NCI-H526 treated with DMSO at 0.1 percent for 48 hours (cell line): Measurements from ENCODE around the gene ORM1.
A peak's percentile ranks its signal among the peaks of the same experiment; 100 is the strongest.

Experiments used
- DNase-seq: peaks from one replicate; lab custom pipeline; 2025; lab: John Stamatoyannopoulos, UW

The ORM1 gene

DNA sequence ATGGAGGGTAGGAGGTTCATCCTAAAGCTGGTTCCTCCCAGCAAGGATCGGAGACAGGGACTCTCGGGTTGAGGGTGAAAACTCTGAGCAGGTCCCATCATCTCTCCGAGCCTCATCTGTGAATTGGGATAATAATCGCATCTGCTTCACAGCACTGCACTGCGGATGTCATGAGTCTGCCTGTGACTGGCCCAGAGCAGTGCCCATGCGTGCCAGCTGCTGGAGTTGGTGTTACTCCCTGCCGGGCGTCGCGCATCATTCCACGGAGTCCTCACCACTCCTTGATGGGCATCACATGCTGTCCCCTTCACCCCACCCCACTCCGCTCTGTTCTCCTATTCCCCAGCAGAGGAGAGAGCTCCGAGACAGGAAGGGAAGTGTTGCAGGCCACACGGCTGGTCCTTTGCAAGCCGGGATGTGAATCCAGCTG lies 35.1 kb upstream of the ORM1 start:
- no peak for DNase-seq

DNA sequence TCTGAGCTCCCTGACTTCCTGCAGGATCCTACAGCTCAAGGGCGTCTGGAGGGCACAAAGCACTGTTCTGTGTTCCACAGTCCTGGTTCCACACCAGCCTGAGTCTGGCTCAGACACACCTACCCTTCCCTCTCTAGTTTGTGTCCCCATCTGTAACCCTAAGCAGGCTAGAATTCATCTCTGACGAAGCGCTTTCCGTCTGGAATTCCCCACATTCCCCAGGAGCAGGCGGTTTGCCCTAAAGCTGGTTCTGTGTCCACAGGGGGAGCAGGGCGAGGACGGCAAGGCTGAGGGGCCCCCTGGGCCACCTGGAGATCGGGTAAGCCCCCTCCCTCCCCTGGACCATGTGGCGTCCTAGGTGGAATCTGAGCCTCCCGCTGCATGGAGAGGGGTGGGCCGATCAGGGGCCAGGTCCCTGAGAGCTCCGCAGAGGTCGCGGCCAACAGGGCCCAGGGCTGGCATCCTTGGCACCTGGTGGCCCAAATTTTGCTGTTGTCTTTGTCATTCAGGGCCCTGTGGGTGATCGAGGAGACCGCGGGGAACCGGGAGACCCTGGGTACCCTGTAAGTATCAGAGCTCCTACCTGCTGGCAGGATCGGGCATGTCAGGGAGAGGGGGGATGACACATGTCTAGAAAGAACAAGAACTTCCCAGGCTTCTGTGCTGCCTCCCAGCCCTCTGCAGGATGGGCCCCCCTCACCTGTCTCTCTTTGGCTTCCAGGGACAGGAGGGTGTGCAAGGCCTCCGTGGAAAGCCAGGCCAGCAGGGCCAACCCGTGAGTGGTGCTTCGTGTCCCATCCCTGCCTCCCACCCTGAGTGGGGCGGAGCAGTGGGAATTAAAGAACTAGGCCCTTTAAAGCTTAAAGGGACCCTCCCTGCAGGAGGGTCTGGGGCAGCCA lies 34.5 kb upstream of the ORM1 start:
- DNase-seq = no peak

DNA sequence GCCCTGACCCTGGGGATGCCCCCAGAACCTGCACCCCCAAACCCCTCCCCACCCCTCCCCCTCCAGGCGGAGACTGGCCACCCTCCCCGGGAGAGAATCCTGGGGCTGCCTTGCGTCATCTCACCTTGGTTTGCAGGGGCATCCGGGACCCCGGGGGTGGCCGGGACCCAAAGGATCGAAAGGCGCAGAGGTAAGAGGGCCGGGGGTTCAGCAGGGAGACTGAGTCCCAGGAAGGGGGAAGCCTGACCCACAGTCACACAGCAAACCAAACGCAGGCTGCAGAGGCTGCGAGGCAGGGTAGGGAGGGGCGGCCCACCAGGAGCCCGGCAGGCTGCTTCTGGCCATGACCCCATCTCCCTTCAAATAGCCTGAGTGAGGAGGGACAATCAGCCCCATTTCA lies 33.8 kb upstream of the ORM1 start:
- no peak for DNase-seq

DNA sequence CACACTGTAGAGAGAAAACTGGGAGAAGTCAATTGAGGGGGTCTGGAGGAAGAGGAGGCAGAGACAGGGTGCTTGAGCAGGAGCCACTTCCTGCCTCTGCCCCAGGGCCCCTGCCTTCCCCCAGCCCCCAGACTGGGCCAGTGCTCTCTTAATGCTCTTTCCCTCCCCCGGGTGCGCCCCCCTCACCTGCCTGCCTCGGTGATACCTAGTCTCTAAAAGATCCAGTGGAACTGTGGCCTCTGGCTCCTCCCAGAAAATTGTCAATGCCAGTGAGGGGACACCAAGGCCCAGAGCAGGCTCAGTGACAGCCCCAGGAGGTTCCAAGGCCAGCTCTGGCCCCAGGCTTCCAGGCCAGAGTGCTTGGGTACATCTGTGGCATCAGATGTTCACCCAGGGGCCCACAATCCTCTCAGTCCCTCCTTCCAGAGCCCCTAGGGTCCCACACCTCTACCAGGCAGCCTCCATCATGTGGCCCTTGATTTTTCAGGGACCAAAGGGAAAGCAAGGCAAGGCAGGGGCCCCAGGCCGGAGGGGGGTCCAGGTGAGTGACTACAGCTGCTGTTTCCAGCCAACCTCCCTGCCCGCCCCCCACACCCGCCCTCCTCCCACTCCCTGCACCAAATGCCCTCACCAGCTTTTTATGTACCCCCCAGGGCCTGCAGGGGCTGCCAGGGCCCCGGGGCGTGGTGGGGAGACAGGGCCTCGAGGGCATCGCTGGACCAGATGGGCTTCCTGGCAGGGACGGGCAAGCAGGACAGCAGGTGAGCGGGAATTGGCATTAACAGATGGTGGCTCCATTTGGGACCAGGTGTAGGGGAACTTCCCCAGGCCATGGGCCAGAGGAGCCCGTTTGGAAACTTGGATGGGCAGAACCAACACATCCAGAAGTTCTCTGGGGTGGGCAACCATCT lies 33.1 kb upstream of the ORM1 start:
- DNase-seq = no peak

DNA sequence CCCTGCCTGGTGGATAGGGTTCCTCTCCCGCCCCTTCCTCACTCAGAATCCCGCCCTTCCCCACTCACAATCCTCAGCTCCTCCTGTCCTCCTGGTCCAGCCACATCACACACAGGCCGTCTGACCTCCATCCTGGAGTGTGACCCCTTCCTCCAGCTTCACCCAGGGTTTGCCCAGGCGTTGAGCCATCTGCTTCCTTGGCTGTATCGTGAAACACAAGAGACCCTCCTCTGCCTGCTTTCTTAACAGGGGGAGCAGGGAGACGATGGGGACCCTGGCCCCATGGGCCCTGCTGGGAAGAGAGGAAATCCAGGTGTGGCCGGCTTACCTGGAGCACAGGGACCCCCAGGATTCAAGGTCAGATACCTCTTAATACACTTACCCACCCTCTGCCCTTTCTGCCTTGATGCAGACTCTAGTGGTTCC lies 32.3 kb upstream of the ORM1 start:
- DNase-seq = no peak

DNA sequence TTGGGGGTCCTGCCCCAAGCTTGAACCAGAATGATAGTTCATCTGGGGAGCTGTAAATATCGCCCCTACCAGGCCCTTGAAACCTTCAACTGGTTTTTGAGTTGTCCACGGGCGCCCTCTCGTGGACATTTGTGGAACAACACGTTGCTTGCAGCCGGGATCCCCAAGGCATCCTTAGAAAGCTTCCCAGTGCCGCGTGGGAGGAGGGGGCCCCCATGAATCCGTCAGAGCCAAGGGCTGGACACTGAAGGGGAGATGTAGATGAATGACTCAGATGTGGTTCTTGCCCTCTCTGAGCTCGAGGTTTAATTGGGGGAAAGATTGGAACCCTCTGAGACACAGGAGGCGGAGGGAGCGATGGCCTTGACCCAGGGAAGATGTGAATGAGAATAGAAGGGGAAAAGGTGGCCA lies 31.8 kb upstream of the ORM1 start:
- peak; percentile 11 for DNase-seq

DNA sequence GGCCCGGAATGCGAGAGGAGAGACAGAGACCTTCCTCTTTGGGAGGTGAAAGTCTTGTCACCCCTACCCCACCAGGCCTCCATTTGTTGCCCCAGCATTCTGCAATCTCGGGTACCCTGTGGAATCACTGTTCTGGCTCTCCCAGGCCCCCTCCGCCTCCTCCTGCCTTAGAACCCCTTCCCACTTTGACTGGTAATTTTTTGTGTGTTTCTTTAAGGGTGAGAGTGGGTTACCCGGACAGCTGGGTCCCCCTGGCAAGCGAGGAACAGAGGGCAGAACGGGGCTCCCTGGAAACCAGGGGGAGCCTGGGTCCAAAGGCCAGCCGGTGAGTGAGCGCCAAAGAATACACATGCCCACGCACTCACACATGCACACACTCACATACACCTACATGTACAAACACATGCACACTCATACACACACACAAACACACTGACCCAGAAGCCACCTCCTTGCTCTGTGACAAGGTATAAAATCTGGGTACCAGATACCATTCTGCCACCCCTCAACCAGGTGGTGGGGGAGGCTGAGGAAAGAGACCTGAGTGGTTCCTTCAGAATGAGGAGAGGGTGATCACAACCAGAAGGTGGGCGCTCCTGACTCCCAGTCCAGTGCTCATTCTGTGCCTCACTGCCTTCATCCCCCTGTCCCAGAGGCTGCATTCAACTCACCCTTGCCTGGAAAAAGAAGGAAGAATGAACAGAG lies 30.9 kb upstream of the ORM1 start:
- no peak for DNase-seq

DNA sequence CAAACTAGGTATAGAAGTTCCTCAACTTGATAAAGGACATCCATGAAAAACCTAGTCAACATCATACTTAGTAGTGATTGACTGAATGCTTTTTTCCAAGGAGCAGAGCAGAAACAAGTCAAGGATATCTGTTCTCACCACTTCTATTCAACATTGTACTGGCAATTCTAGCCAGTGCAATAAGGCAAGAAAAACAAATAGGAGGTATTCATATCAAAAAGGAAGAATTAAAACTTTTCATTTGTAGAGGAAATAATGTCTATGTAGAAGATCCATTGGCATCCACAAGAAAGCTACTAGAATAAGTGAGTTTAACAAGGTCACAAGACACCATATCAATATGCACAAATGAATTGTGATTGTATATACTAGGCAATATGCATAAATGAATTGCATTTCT lies 28.2 kb upstream of the ORM1 start:
- DNase-seq = no peak

DNA sequence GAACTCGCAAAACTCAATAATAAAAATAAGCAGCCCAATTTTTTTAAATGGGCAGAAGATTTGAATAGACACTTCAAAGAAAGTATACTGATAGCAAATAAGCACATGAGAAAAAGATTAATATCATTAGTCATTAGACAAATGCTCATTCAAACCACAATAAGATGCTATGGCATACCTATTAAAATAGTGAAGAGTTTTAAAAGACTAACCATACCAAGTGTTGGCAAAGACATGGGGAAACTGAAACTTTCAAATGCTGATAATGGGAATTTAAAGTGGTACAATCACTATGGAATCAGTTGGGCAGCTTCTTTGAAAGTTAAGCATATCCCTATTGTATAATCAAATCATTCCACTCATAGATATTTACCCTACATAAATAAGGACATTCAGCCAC lies 26.6 kb upstream of the ORM1 start:
- DNase-seq = no peak

DNA sequence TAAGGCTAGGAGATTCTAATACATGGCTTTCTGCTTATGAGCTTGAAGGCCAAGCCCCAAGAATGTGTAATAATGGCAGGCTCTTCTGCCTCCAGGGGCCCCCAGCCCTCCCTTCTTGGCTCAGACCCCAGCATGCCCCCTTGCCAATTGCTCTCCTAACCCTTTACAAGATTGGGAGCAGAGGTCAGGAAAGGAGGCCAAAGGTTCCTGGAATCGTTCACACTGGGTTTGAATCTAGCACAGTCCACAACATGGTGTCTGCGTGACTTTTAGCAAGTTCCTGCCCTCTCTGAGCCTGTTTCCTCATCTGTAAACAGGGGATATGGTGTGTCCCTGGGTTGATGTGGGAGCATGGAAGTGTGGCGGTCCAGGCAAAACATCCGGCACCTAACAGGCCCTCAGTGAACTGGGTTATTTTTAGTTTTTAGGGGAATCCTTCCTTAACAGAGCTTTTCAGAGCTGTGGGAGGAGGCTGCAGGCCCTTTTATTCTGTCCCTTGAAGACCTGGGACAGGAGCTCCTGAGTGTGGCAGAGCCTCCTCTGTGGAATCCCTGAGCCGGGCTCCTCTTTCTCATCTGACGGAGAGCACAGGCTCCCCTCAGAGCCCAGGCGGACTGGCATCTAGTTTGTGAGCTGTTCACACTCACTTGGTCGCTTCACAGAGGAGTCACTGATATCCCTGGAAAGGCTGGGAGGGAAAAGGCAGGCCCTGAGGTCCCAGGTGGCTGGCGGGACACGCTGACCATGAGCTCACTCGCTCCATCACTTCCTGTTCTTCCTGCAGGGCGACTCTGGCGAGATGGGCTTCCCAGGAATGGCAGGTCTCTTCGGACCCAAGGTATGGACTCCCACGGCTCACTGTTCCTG lies 23.4 kb upstream of the ORM1 start:
- DNase-seq = no peak

DNA sequence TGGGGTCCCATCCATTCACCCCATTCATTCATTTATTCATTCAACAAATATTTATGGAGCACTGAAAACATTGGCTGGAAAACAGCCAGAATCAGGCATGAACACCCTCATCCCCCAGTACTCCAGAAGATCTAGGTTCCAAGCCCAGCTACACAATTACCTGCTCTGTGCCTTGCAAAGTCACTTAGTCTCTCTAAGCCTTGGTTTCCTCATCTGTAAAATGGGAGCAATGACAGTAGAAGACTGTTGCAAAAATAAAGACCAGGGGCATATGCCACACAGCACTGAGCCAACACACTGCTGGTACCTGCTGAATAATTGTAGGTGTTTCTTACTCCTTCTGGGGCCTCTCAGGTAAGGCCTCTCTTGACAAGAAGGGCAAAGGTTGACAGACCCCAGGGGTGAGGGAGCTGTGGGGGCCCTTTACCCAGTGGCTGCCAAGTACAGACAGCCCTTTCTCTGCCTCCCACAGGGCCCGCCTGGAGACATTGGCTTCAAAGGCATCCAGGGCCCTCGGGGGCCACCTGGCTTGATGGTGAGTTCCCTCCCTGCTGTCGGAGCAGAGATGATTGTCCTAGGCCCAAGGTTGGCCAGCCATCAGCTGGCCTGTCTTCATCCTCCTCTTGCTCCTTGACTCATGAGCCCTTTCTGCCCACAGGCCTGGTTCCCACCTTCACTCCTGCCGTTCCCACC lies 22.6 kb upstream of the ORM1 start:
- DNase-seq = no peak

DNA sequence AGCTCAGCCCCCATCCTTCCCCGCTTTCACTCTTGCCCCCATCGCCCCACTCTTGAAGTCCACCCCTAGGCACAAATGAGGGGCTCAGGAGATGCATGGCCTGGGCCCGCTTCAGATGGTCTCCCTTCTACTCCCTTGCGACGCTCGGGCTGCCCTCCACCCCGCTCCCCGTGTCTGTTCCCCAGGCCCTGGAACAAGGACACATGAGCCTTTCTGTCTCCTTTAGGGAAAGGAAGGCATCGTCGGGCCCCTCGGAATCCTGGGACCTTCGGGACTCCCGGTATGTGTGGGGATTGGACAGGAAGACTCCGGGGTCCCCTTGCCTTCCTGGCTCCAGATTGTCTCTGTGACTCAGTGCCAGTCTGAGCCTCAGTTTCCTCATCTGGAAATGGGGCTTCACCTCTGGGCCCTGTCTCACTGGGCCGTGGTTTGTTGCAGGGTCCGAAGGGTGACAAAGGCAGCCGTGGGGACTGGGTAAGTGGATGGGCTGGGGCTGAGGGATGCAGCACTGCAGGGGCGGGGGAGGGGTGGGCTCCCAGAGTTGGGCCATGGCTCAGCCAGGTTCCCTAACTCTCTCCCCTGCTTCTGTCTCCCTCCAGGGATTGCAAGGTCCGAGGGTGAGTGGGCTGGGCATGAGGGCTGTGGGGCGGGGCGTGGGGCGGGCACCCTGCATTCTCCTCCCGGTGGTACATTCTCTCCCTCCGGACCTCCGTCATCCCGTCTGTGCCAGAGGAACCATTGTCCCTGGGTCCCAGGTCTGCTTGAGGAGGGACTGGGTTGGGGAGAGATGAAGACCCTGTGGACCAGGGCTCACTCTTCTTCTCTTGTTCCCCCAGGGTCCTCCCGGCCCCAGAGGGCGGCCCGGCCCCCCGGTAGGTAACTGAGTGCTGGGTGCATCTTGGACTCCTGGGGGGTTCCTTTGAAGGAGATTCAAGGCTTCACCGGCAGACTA lies 21.8 kb upstream of the ORM1 start:
- DNase-seq = no peak

DNA sequence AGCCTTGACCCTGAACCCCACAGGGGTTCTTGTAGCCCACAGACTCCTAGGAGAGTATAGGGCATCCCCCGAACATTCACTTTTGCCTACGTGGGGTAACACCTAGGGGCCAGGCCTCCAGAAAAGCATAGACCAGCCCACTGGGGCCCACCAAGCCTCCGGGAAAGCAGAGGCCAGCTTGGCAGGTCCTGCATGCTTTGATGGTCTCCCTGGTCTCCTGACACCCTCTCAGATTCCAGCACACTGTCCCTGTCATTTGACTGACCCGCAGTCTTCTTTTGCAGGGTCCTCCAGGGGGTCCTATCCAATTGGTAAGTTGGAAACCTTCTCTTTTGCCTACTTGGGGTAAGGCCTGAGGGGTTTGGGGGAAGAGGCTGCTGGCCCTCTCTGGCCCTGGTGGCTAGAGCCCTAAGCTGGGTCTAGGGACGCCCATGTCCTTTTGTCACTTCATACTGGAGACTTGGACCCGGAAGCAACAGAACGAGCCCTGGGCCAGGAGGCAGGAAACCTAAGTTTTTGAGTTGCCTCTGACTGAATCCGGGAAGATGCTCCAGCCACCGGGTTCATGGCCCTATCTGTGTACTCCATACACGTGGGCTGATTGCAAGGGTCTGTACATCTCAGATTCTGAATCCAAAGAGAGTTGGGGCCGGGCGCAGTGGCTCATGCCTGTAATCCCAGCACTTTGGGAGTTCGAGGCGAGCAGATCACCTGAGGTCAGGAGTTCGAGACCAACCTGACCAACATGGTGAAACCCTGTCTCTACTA lies 20.9 kb upstream of the ORM1 start:
- no peak for DNase-seq

DNA sequence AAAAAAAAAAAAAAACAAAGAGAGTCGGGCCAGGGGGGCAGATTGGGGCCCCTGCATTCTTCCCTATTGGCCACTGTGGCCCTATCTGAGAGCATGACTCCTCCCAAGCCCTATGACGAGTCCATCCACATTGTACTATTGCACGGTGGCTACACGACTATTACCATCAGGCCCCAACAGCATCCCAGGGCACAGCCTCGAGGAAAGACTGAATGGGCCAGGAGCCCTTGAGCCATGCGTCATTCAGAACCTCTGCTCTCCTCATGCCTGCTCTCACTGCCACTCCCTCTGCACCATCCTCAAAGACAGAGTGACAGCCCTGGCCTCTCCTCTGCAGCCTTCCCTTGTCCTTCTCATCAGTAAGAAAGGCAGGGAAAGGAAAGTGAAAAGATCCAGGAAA lies 20.2 kb upstream of the ORM1 start:
- no peak for DNase-seq

DNA sequence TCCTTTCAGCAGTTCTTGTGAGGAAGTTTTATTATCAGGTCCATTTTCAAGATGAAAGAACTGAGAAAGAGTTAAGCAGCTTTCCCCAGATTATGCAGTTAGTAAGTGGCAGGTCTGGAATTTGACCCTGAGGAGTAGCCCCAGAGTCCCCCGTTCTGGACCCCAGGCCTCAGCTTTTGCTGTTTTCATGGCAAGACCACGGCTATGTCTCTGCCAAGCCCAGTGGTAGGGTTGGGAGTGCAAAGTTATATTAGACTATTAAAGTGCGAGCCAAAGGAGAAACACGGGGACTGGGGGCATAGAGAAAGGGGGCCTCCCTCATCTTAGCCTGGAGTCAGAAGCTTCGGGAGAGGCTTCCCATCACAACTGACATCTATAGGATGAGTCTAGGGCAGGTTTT lies 19.3 kb upstream of the ORM1 start:
- no peak for DNase-seq

DNA sequence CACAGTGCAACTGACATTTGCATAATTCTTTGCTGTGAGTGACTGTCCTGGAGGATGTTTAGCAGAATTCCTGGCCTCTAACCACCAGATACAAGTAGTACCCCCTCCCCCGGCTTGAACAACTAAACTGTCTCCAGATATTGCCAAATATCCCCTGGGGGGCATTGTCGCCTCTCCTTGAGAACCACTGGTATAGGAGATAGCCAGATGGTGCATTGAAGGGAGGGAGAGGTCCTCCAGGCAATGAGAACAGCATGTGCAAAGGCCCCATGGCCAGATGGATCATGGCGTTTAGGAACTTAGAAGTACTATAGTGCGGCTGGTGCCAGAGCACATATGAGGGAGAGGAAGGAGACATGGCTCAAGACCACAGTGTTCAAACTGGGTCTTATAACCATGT lies 18.9 kb upstream of the ORM1 start:
- DNase-seq = no peak

DNA sequence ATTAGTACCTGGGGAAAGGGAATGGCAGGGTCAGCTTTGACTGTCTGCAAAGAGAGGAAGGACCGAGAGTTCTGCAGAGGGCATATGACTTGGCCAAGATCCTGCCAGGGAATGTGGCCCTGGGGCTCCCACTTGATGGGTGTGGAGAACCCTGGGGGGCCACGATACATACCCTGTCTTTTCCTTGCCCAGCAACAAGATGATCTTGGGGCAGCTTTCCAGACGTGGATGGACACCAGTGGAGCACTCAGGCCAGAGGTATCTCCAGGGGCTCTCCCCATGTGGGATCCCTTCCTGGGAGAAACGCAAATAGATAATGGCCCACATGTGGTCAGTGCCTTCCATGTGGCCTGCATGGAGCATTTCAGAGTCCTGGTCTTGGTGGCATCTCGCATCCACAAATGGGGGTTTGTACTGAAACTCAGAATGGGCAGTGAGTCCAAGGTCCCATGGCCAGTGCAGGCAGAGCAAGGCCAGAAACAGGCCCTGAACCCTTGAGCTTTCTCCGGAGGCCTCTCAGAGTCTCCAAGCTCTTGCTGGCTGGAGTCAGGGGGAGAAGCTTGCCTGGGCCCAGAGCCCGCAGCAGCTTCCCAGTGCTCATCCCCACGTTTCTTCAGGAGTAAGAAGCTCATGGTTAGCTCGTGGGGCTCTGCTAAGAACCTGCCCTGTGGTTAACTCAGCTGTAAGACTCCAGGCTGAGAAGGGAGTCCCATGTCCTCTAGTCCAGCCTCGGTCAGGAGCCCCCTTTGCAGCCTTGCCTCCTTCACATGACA lies 18.3 kb upstream of the ORM1 start:
- DNase-seq = no peak

DNA sequence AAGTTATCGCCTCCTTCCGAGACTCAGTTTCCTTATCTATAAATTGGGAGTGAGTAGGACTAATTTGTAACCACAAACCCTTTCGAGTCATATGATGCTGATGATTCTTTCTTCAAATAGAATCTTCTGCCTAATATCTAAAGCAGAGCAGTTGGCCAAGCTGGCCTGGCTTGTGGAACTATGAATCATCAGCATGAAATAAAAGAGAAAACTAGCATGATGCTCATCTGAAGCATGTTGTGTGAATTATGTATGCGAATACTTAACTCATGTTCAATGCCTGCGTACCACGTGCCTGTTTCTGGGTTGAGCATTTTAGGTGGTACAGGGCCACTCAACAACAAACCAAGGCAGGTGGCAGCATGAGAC lies 15.0 kb upstream of the ORM1 start:
- DNase-seq = no peak
